Ovary (tissue), 10 donors: Measurements from ENCODE around the gene CYP26C1. TPM values are rescaled to one million over a fixed set of nuclear protein-coding genes. Genes with fewer than 3 reads are reported as not detected.

Experiments used
- DNase-seq, 5 donors: peaks; one replicate each; pipeline ENCODE4 v3.0.0-alpha.2; 2019 to 2020
- H3K27ac ChIP-seq, 2 donors: fragments of 200-600 bp; one replicate each; pipeline versions ENCODE4 v1.5.1 to v1.8.0; 2019 to 2022
- H3K27me3 ChIP-seq: fragments of 200-600 bp; one replicate; pipeline ENCODE4 v1.8.0; 2022
- H3K36me3 ChIP-seq: fragments of 200-600 bp; sonication (generic); one replicate; pipeline ENCODE4 v1.5.1; 2019
- H3K4me1 ChIP-seq: one replicate; pipeline ENCODE4 v1.8.1; 2013; ENCODE audit warnings: mild to moderate bottlenecking, moderate library complexity; ENCODE audit not compliant: insufficient read depth
- H3K4me3 ChIP-seq: fragments of 200-600 bp; sonication (generic); one replicate; pipeline ENCODE4 v1.5.1; 2017
- H3K9me3 ChIP-seq, 2 donors: fragments of 200-600 bp in 1 of 2; sonication (generic) in 1 of 2; one replicate each; pipeline versions ENCODE4 v1.5.1 to v1.8.1; 2013 to 2019; ENCODE audit warnings: mild to moderate bottlenecking in 1 of 2, moderate library complexity in 1 of 2
- CTCF ChIP-seq, 3 donors: fragments of 450-650 bp in 2 of 3; fragments of 200-600 bp in 1 of 3; IDR thresholded peaks; one replicate each; pipeline versions ENCODE4 v1.5.1 to v1.8.0; 2016 to 2022; ENCODE audit warnings: antibody characterized with exemption in 3 of 3, mild to moderate bottlenecking in 1 of 3
- EP300 ChIP-seq: sonication (generic); formaldehyde crosslinking; IDR thresholded peaks from one replicate; pipeline ENCODE4 v1.6.1; 2017; ENCODE audit warnings: antibody characterized with exemption
- POLR2A ChIP-seq: fragments of 450-650 bp; IDR thresholded peaks from one replicate; pipeline ENCODE4 v1.6.1; 2017; ENCODE audit warnings: antibody characterized with exemption, mild to moderate bottlenecking, moderate library complexity
- WGBS, 3 donors: extraction: QIAGEN DNeasy Blood & Tissue Kit in 1 of 3; methylation state at CpG; one replicate each; pipeline versions ENCODE4 v1.1.5 to v1.1.7; 2013 to 2017; 5-methylcytosine and 5-hydroxymethylcytosine counted together
- intact Hi-C, 4 donors: fragments of 100-400 bp; cut with DNase I; formaldehyde crosslinking; loops; one replicate each; pipeline versions ENCODE4 v1.11.0 to v1.15.1; 2022 to 2023
- long read RNA-seq, 3 donors: library from polyadenylated mRNA in 2 of 3; unstranded in 2 of 3; transcript quantifications; one replicate each; pipeline ENCODE4 v2.0.0 and lab custom pipeline, GENCODE V29; 2021 to 2026
- polyA plus RNA-seq, 2 donors: library from polyadenylated mRNA; stranded (reverse); fragments of 200-250 nt in 1 of 2; fragments of 350-450 nt in 1 of 2; fragmentation: Illumina TruSeq in 1 of 2; extraction: RNeasy Lipid Tissue Mini Kit (QIAGEN cat#74804) in 1 of 2; gene quantifications; one replicate each; pipeline ENCODE4 v1.2.3, GENCODE V29; 2013 to 2014
- total RNA-seq, 7 donors: library from RNA; depleted of rRNA in 2 of 7; stranded (reverse); fragments of >200 nt in 2 of 7; fragmentation: NEBNext Ultra II Directional in 3 of 7; extraction: Animal tissue kit (Norgen Biotek cat#: 25700) in 3 of 7; gene quantifications; one replicate each; pipeline versions ENCODE4 v1.1.0 to v1.2.4, GENCODE V29; 2016 to 2023
- donor health status: DM: no; HTN: no; CAD: no; lungs with moderate emphysema.
- donor health status: DM: no; HTN: no; CAD: no.
- donor health status: Bipolar disorder and iron deficiency.
- donor health status: DM: yes; HTN: yes; CAD: no.
- donor health status: DM: no; HTN: no; CAD: no.
- donor health status: DM: yes; HTN: yes; CAD: no.

The CYP26C1 gene, protein sequence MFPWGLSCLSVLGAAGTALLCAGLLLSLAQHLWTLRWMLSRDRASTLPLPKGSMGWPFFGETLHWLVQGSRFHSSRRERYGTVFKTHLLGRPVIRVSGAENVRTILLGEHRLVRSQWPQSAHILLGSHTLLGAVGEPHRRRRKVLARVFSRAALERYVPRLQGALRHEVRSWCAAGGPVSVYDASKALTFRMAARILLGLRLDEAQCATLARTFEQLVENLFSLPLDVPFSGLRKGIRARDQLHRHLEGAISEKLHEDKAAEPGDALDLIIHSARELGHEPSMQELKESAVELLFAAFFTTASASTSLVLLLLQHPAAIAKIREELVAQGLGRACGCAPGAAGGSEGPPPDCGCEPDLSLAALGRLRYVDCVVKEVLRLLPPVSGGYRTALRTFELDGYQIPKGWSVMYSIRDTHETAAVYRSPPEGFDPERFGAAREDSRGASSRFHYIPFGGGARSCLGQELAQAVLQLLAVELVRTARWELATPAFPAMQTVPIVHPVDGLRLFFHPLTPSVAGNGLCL
- total RNA-seq (under 1 TPM in 4 of 7 donors, not detected in 3; 0.05 to 0.20 (median 0.08) TPM), polyA plus RNA-seq (under 1 TPM in 1 of 2 donors, not detected in 1; 0.07 TPM)
- long read RNA-seq, donor 1: 0 reads
- long read RNA-seq, donor 2: 0 reads
- long read RNA-seq, donor 3: 0 reads

DNA sequence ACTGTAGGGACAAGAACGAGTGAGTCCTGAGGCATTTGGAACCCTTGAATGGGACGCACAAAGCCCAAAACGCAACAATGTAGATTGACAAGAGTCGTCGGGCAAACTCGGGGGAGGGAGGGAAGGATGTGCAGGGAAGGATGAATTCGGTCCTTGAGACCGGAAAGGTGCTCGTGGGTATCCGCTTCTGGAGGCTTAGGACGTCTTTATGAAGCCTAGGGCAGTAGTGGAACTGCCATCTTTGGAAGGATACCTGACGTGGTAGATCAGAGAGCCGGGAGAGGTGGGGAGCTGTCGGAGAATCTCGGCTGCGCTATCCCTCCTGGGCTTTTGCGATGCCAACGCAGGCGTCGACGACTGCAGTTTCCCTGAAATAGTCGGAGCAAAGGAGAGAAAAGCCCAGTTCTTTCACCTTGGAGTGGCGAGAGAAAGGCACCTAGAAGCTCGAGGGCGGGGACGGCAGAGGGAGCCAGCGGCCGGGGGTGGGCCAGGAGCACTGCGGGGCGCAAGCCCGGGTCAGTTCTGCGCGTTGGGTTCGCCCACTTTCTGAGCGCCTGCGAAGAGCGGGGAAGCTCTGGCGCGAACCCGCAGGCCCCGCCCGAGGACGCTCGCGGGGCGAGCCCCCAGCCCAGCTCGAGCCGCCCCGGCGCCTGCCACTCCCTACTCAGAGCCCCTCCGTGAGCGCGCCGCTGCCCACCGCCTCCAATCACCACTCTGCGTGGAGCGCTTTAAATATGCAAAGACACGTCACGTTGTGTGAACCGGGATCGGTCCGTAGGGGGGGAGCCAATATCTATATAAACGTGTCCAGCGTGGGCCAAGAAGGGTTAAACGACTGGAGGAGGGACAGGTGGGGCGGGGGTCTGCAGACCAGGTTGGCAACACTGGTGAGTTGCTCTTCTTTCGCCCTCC is at the start of gene CYP26C1:
CYP26C1 (plus strand) TSS at position 824 of the 912 bp plus-strand sequence. CDS start 466 bp downstream, outside the sequence.
- H3K27ac ChIP-seq: no peak within 1 kb of the TSS
- no peak for DNase-seq
- peaks cover 11% of the 10 kb centered on the region for H3K4me1 ChIP-seq
- TF ChIP-seq POLR2A (no peak), EP300 (no peak), CTCF (IDR thresholded peaks at IDR 0.05) (no peak)
- H3K9me3 ChIP-seq: no peaks in the 10 kb centered on the region
- intact Hi-C loops: no loop called here
- no peaks in the 10 kb centered on the region for H3K27me3 ChIP-seq
- H3K4me3 ChIP-seq: no peak within 1 kb of the TSS
- 18 to 23% (median 18%) methylated on average over 64 to 67 of the region's 67 CpGs for WGBS, 3 donors
- H3K36me3 ChIP-seq: no peaks in the 10 kb centered on the region

GRCh38 chr10:93015722-93016121 is 44.9 kb upstream of the CYP26C1 start:
- Histone ChIP-seq H3K4me1 (no peaks in the 10 kb centered on the region), H3K4me3 (no peak overlapping the region), H3K36me3 (no peaks in the 10 kb centered on the region), H3K9me3 (no peaks in the 10 kb centered on the region), H3K27ac (no peak overlapping the region), H3K27me3 (no peaks in the 10 kb centered on the region)
- DNase-seq: no peak
- TF ChIP-seq CTCF (IDR thresholded peaks at IDR 0.05) (no peak), EP300 (no peak), POLR2A (no peak)
- WGBS, 3 donors: 92 to 95% (median 94%) methylated on average over 3 of the region's 3 CpGs
- intact Hi-C loops: no loop called here

GRCh38 chr10:93023013-93023650 is 37.5 kb upstream of the CYP26C1 start:
- no peaks in the 10 kb centered on the region for H3K36me3 ChIP-seq
- TF ChIP-seq CTCF (IDR thresholded peaks at IDR 0.05): no peak
- no peak for TF ChIP-seq POLR2A
- no peak for TF ChIP-seq EP300
- H3K4me1 ChIP-seq: no peaks in the 10 kb centered on the region
- H3K9me3 ChIP-seq: no peaks in the 10 kb centered on the region
- intact Hi-C loops: no loop called here
- no peaks in the 10 kb centered on the region for H3K27me3 ChIP-seq
- no peak for DNase-seq
- no peak overlapping the region for H3K27ac ChIP-seq
- no peak overlapping the region for H3K4me3 ChIP-seq
- WGBS, 3 donors: 94 to 97% (median 94%) methylated on average over 4 of the region's 4 CpGs

GRCh38 chr10:93026072-93026471 is 34.5 kb upstream of the CYP26C1 start:
- TF ChIP-seq EP300 (no peak), CTCF (IDR thresholded peaks at IDR 0.05) (no peak), POLR2A (no peak)
- WGBS, 3 donors: 52 to 72% (median 54%) methylated on average over 2 of the region's 2 CpGs
- intact Hi-C loops: no loop called here
- Histone ChIP-seq H3K27ac (no peak overlapping the region), H3K27me3 (no peaks in the 10 kb centered on the region), H3K36me3 (no peaks in the 10 kb centered on the region), H3K4me1 (no peaks in the 10 kb centered on the region), H3K9me3 (no peaks in the 10 kb centered on the region), H3K4me3 (no peak overlapping the region)
- DNase-seq: no peak
